Measurements from ENCODE around the gene KCNN4.

Gene KCNN4

DNA sequence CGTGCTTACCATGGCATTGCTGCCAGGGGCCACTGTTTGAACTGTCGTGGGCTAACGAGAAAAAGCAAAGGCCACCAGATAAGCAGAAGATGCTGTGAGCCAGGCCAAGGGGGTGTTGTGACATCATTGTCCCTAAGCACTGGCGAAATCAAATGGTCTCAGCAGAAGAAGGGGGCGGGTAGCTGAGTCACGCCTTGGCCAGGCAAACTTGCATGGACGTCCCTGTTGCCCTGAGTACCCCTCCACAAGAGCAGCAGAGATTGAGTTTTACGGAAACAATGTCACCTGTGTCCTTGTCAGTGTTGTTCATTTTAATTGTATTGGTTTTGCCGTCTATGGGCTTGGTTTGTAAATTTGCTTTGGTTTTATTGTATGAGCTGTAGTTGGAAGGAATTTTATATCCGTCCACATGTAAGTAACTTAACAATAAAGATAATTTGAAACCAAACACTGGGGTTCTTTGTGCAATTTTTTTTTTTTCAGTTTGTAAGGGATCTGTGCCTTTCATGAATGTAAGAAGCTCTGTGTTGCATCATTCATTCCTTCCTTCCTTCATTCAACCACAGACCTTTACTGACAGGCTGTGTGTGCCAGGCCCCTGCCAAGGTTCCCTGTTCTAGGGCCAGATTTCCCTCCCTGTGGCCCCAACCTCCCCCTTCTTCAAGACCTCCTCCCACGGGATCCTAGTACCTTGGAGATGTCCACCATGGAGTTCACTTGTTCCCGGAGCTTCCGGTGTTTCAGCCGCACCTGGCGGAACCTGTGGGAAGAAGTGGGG is 12.3 kb downstream of the KCNN4 start:
- H3K4me1 ChIP-seq: no peaks in the 10 kb centered on the region
- H3K9ac ChIP-seq: no peak overlapping the region
- no peaks in the 10 kb centered on the region for H3K79me2 ChIP-seq
- H3K4me2 ChIP-seq (ENCODE audit: low read length): no peak overlapping the region
- no peak overlapping the region for H2AFZ ChIP-seq
- H3K36me3 ChIP-seq (ENCODE audit: control insufficient read depth, insufficient read depth, low read length): no peaks in the 10 kb centered on the region
- no peaks in the 10 kb centered on the region for H3K27me3 ChIP-seq (ENCODE audit: control insufficient read depth, insufficient read depth, low read length)
- TF ChIP-seq, protein P1, sequence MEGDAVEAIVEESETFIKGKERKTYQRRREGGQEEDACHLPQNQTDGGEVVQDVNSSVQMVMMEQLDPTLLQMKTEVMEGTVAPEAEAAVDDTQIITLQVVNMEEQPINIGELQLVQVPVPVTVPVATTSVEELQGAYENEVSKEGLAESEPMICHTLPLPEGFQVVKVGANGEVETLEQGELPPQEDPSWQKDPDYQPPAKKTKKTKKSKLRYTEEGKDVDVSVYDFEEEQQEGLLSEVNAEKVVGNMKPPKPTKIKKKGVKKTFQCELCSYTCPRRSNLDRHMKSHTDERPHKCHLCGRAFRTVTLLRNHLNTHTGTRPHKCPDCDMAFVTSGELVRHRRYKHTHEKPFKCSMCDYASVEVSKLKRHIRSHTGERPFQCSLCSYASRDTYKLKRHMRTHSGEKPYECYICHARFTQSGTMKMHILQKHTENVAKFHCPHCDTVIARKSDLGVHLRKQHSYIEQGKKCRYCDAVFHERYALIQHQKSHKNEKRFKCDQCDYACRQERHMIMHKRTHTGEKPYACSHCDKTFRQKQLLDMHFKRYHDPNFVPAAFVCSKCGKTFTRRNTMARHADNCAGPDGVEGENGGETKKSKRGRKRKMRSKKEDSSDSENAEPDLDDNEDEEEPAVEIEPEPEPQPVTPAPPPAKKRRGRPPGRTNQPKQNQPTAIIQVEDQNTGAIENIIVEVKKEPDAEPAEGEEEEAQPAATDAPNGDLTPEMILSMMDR (IDR thresholded peaks at IDR 0.05): no peak
- no peaks in the 10 kb centered on the region for H3K9me3 ChIP-seq (ENCODE audit: control insufficient read depth, low read length)
- no peak overlapping the region for H3K4me3 ChIP-seq (ENCODE audit: low read depth, low read length)
- no peak overlapping the region for H3K27ac ChIP-seq

DNA sequence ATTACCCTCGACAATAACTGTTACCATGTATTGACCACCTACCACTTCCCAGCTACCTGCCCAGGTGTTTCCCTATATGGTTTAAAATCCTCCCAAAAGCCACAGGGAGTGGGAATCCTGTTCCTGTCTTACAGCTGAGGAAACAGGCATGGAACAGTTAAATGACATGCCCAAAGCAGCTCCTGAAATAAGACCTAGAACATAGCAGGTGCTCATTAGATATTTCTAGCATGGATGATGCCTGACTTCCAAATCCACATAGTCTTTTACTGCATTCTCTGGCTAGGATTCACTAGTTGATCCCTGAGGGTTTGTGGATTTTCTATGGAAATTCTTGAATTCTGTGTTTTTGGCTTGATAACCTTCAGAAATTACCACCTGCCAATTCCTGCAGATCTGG is 13.0 kb downstream of the KCNN4 start:
- Histone ChIP-seq H3K27me3 (ENCODE audit: control insufficient read depth, insufficient read depth, low read length) (no peaks in the 10 kb centered on the region), H3K9me3 (ENCODE audit: control insufficient read depth, low read length) (no peaks in the 10 kb centered on the region), H3K4me3 (ENCODE audit: low read depth, low read length) (no peak overlapping the region), H3K9ac (no peak overlapping the region), H3K79me2 (no peaks in the 10 kb centered on the region), H3K27ac (no peak overlapping the region), H3K4me2 (ENCODE audit: low read length) (no peak overlapping the region), H3K4me1 (no peaks in the 10 kb centered on the region), H2AFZ (no peak overlapping the region), H3K36me3 (ENCODE audit: control insufficient read depth, insufficient read depth, low read length) (no peaks in the 10 kb centered on the region)
- TF ChIP-seq, protein P1 (IDR thresholded peaks at IDR 0.05): no peak

DNA sequence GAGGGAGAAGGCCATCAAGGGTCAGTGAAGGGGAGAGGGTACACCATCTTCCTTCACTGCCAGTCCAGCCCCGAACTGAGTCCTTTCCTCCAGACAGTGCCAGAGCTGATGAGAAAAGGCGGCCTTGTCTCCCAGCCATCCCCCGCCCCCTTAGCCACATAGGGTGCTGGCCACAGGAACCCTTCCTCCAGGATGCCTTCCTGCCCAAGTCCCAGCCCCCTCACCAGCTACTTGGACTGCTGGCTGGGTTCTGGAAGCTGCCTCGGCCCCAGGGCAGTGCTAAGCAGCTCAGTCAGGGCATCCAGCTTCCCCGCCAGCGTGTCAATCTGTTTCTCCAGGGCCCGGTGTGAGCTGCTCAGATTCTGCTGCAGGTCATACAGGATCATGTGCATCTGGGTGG is 13.5 kb downstream of the KCNN4 start:
- H3K36me3 ChIP-seq (ENCODE audit: control insufficient read depth, insufficient read depth, low read length): no peaks in the 10 kb centered on the region
- H2AFZ ChIP-seq: no peak overlapping the region
- no peak overlapping the region for H3K27ac ChIP-seq
- H3K4me1 ChIP-seq: no peaks in the 10 kb centered on the region
- no peak overlapping the region for H3K4me2 ChIP-seq (ENCODE audit: low read length)
- H3K27me3 ChIP-seq (ENCODE audit: control insufficient read depth, insufficient read depth, low read length): no peaks in the 10 kb centered on the region
- H3K9me3 ChIP-seq (ENCODE audit: control insufficient read depth, low read length): no peaks in the 10 kb centered on the region
- H3K79me2 ChIP-seq: no peaks in the 10 kb centered on the region
- no peak overlapping the region for H3K9ac ChIP-seq
- TF ChIP-seq, protein P1 (IDR thresholded peaks at IDR 0.05): no peak
- no peak overlapping the region for H3K4me3 ChIP-seq (ENCODE audit: low read depth, low read length)

DNA sequence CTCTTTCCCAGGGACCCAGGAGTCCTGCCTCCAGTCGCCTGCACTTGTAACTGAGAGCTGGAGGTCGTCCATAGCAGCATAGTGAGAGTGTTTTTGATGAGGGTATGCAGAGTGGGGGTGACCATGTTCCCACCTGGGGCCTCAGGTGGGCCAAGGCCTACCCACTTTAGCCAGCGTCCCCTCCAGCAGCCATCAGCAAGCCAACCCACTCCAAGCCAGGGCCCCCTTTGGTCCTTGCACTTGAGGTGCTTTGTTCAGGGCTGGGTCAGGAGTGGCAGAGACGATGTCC is 14.1 kb downstream of the KCNN4 start:
- Histone ChIP-seq H3K4me2 (ENCODE audit: low read length) (no peak overlapping the region), H3K36me3 (ENCODE audit: control insufficient read depth, insufficient read depth, low read length) (no peaks in the 10 kb centered on the region), H3K4me3 (ENCODE audit: low read depth, low read length) (no peak overlapping the region), H3K27me3 (ENCODE audit: control insufficient read depth, insufficient read depth, low read length) (no peaks in the 10 kb centered on the region), H3K79me2 (no peaks in the 10 kb centered on the region), H3K4me1 (no peaks in the 10 kb centered on the region), H3K27ac (no peak overlapping the region), H3K9me3 (ENCODE audit: control insufficient read depth, low read length) (no peaks in the 10 kb centered on the region), H2AFZ (no peak overlapping the region), H3K9ac (no peak overlapping the region)
- TF ChIP-seq, protein P1 (IDR thresholded peaks at IDR 0.05): no peak

Data from parathyroid adenoma (tissue), 2 donors.